IPS-15b (cell line): ENCODE measurements around the gene PCSK5.

ENCODE experiments used
- H3K27me3 ChIP-seq: one replicate; pipeline ENCODE4 v1.6.1; 2013; ENCODE audit warnings: low read length; ENCODE audit not compliant: control insufficient read depth, insufficient read depth
- H3K36me3 ChIP-seq: one replicate; pipeline ENCODE4 v1.6.1; 2013; ENCODE audit warnings: low read length; ENCODE audit not compliant: control insufficient read depth, insufficient read depth
- H3K4me1 ChIP-seq: one replicate; pipeline ENCODE4 v1.6.1; 2013; ENCODE audit warnings: mild to moderate bottlenecking, low read length; ENCODE audit not compliant: control insufficient read depth, insufficient read depth
- H3K4me3 ChIP-seq: one replicate; pipeline ENCODE4 v1.5.1; 2013; ENCODE audit warnings: low read depth, low read length
- H3K9ac ChIP-seq: one replicate; pipeline ENCODE4 v1.6.1; 2013; ENCODE audit warnings: low read depth, mild to moderate bottlenecking, low read length
- H3K9me3 ChIP-seq: one replicate; pipeline ENCODE4 v1.6.1; 2013; ENCODE audit warnings: mild to moderate bottlenecking, low read length; ENCODE audit not compliant: control insufficient read depth, insufficient read depth

The PCSK5 gene

GRCh38 chr9:76095585-76095984 is 205.1 kb downstream of the PCSK5 start:
- peaks cover 2% of the 10 kb centered on the region for H3K4me1 ChIP-seq
- H3K9me3 ChIP-seq, result no peaks in the 10 kb centered on the region
- H3K36me3 ChIP-seq, result no peaks in the 10 kb centered on the region
- no peak overlapping the region for H3K4me3 ChIP-seq
- H3K27me3 ChIP-seq, result no peaks in the 10 kb centered on the region
- H3K9ac ChIP-seq, result no peak overlapping the region

- Histone ChIP-seq H3K9me3 (no peaks in the 10 kb centered on the region), H3K4me3 (no peak overlapping the region), H3K9ac (no peak overlapping the region), H3K36me3 (no peaks in the 10 kb centered on the region), H3K27me3 (no peaks in the 10 kb centered on the region), H3K4me1 (peaks cover 10% of the 10 kb centered on the region)
These were observed 209.0 kb downstream of the PCSK5 start for GRCh38 chr9:76099516-76099915.

- H3K4me1 ChIP-seq, result peaks cover 10% of the 10 kb centered on the region
- H3K36me3 ChIP-seq, result no peaks in the 10 kb centered on the region
- no peaks in the 10 kb centered on the region for H3K27me3 ChIP-seq
These were observed 210.6 kb downstream of the PCSK5 start for GRCh38 chr9:76101075-76101474.

GRCh38 chr9:76101491-76101890 is 211.0 kb downstream of the PCSK5 start:
- H3K4me1 ChIP-seq, result peaks cover 10% of the 10 kb centered on the region
- no peaks in the 10 kb centered on the region for H3K9me3 ChIP-seq
- H3K27me3 ChIP-seq, result no peaks in the 10 kb centered on the region
- no peak overlapping the region for H3K9ac ChIP-seq
- no peaks in the 10 kb centered on the region for H3K36me3 ChIP-seq
- no peak overlapping the region for H3K4me3 ChIP-seq

More at GRCh38 chr9:76101075-76101474, 210.6 kb downstream of the PCSK5 start:
- H3K9me3 ChIP-seq, result no peaks in the 10 kb centered on the region
- H3K4me3 ChIP-seq, result no peak overlapping the region
- H3K9ac ChIP-seq, result no peak overlapping the region

- Histone ChIP-seq H3K36me3 (no peaks in the 10 kb centered on the region), H3K4me3 (no peak overlapping the region), H3K9me3 (no peaks in the 10 kb centered on the region), H3K9ac (no peak overlapping the region), H3K27me3 (no peaks in the 10 kb centered on the region), H3K4me1 (peaks cover 10% of the 10 kb centered on the region)
These were observed 211.5 kb downstream of the PCSK5 start for GRCh38 chr9:76101947-76102346.

GRCh38 chr9:76103531-76104315 is 213.2 kb downstream of the PCSK5 start:
- H3K9ac ChIP-seq, result no peak overlapping the region

GRCh38 chr9:76107482-76107881 is 217.0 kb downstream of the PCSK5 start:
- H3K4me3 ChIP-seq, result no peak overlapping the region
- no peaks in the 10 kb centered on the region for H3K9me3 ChIP-seq
- no peaks in the 10 kb centered on the region for H3K36me3 ChIP-seq
- H3K27me3 ChIP-seq, result no peaks in the 10 kb centered on the region
- H3K4me1 ChIP-seq, result no peaks in the 10 kb centered on the region
- no peak overlapping the region for H3K9ac ChIP-seq

More at GRCh38 chr9:76103531-76104315, 213.2 kb downstream of the PCSK5 start:
- H3K36me3 ChIP-seq, result no peaks in the 10 kb centered on the region
- no peaks in the 10 kb centered on the region for H3K9me3 ChIP-seq
- peaks cover 10% of the 10 kb centered on the region for H3K4me1 ChIP-seq
- no peaks in the 10 kb centered on the region for H3K27me3 ChIP-seq
- H3K4me3 ChIP-seq, result no peak overlapping the region

- Histone ChIP-seq H3K9ac (no peak overlapping the region), H3K36me3 (no peaks in the 10 kb centered on the region)
These were observed 219.5 kb downstream of the PCSK5 start for GRCh38 chr9:76109953-76110352.

GRCh38 chr9:76112151-76112550 is 221.7 kb downstream of the PCSK5 start:
- no peaks in the 10 kb centered on the region for H3K4me1 ChIP-seq
- no peaks in the 10 kb centered on the region for H3K36me3 ChIP-seq
- H3K9me3 ChIP-seq, result no peaks in the 10 kb centered on the region
- no peaks in the 10 kb centered on the region for H3K27me3 ChIP-seq
- H3K4me3 ChIP-seq, result no peak overlapping the region
- H3K9ac ChIP-seq, result no peak overlapping the region

More at GRCh38 chr9:76109953-76110352, 219.5 kb downstream of the PCSK5 start:
- Histone ChIP-seq H3K9me3 (no peaks in the 10 kb centered on the region), H3K4me3 (no peak overlapping the region), H3K4me1 (no peaks in the 10 kb centered on the region), H3K27me3 (no peaks in the 10 kb centered on the region)

- H3K4me1 ChIP-seq, result no peaks in the 10 kb centered on the region
- no peaks in the 10 kb centered on the region for H3K27me3 ChIP-seq
These were observed 223.7 kb downstream of the PCSK5 start for GRCh38 chr9:76114144-76114543.

GRCh38 chr9:76115396-76115795 is 224.9 kb downstream of the PCSK5 start:
- no peaks in the 10 kb centered on the region for H3K9me3 ChIP-seq
- H3K4me3 ChIP-seq, result no peak overlapping the region
- H3K27me3 ChIP-seq, result no peaks in the 10 kb centered on the region
- H3K4me1 ChIP-seq, result no peaks in the 10 kb centered on the region
- no peaks in the 10 kb centered on the region for H3K36me3 ChIP-seq
- no peak overlapping the region for H3K9ac ChIP-seq

More at GRCh38 chr9:76114144-76114543, 223.7 kb downstream of the PCSK5 start:
- no peak overlapping the region for H3K9ac ChIP-seq
- no peaks in the 10 kb centered on the region for H3K36me3 ChIP-seq
- no peaks in the 10 kb centered on the region for H3K9me3 ChIP-seq
- no peak overlapping the region for H3K4me3 ChIP-seq

GRCh38 chr9:76115982-76116646 is 225.6 kb downstream of the PCSK5 start:
- Histone ChIP-seq H3K9ac (no peak overlapping the region), H3K9me3 (no peaks in the 10 kb centered on the region), H3K36me3 (no peaks in the 10 kb centered on the region), H3K27me3 (no peaks in the 10 kb centered on the region), H3K4me1 (no peaks in the 10 kb centered on the region), H3K4me3 (no peak overlapping the region)
